HG03342 (cell line): ENCODE results near the gene IVD.

ENCODE experiments used
- ATAC-seq: cut with Tn5 transposase; IDR thresholded peaks from one replicate; pipeline ENCODE4 v1.9.1; 2021; ENCODE audit warnings: mild to moderate bottlenecking, moderate library complexity; ENCODE audit not compliant: unreplicated experiment

IVD gene

DNA sequence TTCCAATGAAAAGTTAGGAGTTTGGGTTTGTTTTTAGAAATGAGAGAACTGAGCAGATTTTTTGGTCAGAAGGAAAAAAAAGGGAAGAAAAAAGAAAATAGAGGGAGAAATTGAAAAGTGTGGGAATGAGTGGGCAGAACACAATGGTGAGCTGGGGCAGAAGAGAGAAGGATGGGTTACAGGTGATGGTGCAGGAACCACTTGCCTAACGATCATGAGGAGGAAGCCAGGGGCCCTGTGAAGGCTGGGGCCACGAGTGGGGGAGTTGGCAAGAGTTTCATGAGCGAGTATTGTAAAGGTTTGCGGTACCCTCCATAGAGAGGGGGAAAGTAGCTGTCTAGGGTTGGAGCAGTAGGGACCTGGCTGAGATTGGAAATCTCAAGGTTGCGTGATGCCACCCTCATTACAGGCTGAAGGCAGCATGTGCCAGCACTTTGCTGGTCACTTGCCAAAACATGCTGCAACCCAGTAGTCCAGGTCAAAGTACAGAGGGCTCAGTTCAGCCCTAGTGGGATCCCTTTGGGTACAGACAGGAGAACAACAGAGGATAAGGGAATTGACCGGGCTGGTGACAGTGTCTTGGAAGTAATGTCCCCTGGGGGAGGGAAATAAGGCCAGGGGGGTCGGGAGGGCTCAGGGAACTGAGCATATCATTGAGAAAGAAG is 6.6 kb downstream of the IVD start:
- ATAC-seq, result no peak

DNA sequence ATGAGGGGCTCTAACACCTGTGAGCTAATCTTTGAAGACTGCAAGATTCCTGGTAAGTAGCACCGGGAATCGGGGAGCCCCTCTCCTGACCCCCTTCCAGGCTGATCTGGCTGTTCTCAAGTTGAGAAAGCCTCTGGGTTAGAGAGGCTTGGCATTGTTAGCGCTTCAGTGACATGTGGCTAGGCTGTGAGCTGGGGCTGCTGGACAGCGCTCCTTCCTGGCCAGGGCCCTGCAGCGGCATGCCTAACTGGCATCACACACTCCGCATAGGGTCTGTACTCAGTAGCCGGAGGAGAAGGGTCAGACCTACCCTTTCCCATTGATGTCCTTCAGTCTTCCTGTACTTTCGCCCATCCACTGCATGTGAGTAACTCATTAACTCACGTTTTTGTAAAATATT is 7.4 kb downstream of the IVD start:
- no peak for ATAC-seq

DNA sequence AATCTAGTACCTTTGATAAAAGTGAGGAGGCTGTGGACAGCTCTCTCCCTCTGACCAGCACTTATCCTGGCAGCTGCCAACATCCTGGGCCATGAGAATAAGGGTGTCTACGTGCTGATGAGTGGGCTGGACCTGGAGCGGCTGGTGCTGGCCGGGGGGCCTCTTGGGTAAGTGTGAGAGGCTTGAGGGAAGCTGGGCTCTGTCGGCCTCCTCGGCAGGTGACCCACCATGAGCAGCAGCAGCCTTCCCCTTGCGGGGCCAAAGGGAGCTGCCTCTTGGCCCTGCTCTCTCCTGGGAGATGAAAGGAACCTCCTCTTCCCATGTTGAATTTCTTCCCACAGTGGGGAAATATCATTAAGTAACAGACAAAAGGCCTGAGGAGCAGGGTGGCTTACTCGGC is 9.2 kb downstream of the IVD start:
- no peak for ATAC-seq

DNA sequence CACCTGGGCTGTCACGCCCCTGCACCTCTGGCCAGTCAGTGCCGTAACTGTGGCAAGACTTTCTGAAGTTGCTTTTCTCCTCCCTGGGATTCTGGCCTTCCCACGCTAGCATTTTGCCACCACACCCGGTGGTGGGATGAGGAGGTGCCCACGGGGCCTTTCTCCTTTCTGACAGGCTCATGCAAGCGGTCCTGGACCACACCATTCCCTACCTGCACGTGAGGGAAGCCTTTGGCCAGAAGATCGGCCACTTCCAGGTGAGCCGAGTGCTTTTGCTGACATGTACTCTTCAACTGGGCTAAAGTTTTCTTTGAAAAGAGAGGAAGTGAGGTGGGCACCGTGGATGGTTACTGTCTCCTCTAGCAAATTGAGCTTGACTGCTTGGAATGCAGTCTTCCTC is 9.6 kb downstream of the IVD start:
- no peak for ATAC-seq

DNA sequence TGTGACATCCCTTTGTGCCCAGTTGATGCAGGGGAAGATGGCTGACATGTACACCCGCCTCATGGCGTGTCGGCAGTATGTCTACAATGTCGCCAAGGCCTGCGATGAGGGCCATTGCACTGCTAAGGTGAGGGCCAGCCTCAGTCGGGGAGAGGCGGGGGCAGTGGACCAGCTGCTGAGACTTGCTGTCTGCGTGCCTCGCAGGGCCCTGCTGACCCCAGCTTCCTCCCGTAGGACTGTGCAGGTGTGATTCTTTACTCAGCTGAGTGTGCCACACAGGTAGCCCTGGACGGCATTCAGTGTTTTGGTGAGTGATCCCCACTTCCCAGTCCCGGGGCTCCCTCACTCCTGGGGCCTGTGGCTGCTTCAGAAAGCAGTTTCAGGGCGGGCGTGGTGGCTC is 10.5 kb downstream of the IVD start:
- ATAC-seq, result no peak

DNA sequence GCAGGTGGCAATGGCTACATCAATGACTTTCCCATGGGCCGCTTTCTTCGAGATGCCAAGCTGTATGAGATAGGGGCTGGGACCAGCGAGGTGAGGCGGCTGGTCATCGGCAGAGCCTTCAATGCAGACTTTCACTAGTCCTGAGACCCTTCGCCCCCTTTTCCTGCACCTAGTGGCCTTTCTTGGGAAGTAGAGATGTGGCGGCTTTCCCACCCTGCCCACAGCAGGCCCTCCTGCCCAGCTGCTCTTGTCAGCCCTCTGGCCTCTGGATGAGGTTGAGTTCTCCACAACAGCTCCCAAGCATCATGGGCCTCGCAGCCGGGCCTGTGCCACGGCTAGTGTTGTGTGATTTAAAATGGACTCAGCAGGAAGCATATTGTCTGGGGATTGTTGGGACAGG is 12.5 kb downstream of the IVD start:
- ATAC-seq, result no peak

DNA sequence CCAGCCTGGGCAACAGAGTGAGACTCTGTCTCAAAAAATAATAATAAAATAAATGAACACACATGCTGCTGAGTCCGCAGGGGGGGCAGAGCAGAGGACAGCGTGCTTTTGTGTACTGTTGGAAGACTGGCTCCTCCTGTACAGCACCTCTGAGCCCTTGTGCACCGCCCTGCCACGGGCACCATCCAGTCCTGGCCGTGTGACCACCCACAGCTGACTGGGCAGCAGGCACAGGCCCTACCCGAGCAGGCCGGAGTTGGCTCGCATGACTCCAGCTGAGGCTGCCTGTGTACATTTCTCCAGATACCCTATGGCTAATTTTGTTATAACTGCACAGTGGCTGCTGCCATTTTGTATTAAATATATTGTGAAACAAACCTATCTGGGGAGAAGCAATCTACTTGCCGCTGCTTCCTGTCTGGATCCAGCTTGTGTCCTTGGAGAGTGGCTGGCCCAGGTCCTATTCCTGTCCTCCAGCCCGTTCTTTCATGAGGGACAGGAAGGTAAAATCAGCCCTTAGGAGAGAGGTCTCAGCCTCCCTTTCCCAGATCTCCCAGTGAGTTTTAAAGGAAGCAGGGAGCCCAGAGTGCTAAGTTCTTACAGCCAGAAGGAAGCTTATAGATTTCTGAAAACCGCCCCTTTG is 14.6 kb downstream of the IVD start:
- no peak for ATAC-seq

DNA sequence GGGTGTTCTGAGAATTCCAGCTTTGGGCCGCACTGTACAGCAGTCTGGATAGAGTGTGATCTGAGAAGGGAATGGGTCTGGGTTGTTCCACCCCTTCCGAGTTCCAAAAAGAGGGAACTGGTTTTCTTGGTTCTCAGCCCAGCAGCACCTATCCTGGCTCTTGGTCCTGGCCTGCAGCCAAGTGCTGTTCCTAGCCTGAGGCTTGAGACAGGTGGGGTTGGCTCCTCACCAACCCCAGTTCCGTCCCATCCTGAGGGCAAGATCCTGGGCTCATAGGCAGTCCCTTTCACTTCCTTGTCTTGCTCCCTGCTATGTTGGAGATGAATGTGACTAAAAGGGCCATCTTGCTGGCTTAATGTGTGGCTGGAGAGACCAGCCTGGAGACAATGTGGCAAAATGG is 15.2 kb downstream of the IVD start:
- no peak for ATAC-seq

DNA sequence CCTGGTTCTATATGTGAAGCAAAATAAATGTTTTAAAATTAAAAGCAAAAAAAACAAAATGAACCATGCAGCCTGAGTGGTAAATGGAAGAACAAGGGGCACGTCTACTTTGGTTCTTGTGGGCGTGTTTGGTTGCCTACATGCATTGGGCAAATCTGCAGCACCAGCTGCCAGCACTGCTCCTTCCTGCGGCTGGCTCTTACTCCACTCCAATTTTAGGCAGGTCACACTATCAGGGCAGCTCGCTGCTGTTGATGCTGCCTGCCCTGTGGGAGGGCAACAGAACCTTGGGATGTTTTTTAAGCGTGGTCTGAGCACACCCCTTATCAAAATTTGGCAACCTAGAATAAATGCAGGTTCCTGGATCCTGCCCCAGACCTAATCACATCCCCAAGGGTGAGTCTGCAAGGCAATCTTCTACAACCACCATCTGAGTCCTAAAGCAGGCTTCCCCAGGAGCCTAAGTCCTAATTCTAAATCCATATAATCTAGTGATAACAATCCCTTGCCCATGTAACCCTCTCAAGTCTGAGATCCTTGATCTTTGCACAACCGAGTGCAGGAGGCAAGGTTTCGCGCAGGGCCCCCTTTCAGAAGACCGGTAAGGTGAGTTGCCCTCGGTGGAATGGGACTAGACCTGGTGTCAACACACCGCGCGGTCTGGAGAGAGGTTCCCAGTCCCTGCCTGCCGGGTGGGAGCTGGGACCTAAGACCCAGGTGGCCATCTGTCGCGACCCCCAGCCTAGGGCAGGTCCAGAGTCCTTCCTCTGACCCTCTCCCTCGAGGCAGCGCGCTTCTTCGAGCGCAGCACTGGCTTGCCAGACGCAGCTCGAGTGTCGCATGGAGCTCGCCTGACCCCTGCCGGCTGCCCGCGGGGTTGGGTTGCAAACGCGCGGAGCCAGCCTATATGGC is 15.9 kb downstream of the IVD start:
- ATAC-seq, result peak; percentile 64

DNA sequence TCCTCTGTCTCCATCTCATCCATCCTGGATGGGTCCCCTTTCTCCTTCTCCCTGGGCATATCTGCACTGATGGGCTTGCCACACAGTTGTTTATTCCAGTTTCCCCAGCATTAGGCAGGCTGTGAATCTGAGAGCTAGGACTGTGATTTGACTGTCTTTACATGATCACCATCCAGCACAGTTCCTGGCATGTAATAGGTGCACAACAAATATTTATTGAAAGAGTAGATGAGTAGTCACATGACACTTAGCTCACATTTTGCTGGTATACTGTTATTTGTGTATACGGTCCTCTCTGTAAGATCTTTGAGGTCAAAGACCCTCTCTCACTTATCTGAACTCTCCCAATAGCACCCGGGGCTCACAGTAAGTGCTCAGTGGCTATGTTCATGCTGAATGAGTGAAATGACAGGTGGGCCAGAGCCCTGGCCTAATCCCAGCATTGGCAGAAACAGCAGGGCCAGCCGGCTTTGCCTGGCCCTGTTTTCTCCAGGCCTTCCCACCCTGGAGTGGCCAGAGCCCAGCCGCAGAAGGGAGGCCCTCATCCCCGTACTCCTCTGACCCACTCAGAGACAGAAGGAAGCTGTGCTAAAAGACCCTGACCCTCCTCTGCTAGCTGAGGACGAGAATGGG is 19.0 kb downstream of the IVD start:
- no peak for ATAC-seq

DNA sequence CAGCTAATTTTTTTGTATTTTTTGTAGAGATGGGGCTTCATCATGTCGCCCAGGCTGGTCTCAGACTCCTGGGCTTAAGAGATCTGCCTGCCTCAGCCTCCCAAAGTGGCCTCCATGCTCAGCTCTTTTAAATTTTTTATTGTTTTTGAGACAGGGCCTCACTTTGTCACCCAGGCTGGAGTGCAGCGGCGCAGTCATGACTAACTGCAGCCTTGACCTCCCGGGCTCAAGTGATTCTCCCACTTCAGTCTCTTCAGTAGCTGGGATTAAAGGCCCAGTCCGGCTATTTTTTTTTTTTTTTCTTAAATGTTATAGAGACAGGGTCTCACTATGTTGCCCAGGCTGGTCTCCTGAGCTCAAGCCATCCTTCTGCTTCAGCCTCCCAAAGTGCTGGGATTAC is 20.1 kb downstream of the IVD start:
- no peak for ATAC-seq

DNA sequence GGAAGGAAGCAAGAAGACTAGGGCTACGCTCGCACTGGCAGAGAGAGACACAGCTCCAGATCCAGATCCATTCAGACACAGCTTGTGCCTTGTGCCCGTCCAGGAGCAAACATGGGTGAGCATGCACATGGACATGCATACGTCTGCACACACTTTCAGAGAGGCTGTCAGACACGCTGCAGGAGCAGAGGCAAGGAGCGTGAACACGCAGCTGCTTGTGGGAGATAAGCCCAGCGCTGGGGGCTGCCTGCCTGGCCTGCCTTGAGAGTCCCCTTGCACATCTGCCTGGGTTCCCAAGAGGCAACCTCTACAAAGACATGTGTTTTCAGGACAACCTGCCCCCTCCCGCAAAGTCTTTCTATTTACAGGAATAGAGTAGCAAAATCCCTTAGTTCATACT is 21.6 kb downstream of the IVD start:
- no peak for ATAC-seq

DNA sequence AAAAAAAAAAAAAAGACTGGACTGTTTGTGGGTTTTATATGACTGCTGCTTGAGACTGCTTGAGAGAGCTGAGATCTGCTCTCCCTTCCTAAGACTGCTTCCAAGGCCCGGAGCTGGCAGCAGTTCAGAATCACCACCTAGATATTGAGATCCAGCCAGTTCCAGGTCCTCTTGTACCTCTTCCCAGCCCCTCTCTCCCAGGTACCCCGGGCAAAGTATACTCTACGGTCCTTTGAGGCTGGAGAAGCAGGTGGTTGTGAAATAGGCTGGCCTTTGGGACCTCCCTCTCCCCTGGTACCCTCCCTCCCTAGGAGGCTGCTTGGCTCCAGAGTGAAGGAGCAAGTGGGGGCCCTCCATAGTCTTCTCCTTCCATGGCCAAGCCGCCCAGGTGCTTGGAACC is 22.6 kb downstream of the IVD start:
- ATAC-seq, result no peak

DNA sequence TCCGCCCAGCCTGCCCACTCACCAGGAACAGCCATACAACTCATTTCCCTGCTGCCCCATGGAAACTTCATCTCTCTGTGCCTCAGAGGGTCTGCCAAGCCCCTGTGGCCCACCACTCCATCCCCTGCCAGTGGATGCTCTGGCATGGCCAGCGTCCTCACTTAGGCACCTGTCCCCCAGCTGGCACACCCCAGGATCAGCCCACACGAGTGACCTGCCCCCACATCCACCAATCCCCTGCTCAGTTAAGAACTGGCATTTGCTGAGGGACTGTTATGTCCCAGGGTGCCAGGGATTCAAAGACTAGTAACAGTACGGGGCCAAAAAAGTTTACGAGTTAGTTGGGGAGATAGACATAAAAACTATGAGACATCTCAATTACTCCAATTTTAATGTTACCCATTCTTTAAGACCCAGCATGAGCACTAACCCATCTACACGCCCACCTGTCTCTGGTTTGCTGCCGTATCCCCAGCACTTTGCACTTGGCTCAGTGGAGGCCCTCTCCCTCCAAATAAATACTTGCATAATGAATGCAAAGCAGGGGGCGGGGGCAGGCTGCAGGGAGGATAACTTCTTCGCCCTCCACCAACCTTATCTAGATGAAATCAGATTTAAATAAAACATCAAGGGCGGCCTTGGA is 23.6 kb downstream of the IVD start:
- no peak for ATAC-seq

DNA sequence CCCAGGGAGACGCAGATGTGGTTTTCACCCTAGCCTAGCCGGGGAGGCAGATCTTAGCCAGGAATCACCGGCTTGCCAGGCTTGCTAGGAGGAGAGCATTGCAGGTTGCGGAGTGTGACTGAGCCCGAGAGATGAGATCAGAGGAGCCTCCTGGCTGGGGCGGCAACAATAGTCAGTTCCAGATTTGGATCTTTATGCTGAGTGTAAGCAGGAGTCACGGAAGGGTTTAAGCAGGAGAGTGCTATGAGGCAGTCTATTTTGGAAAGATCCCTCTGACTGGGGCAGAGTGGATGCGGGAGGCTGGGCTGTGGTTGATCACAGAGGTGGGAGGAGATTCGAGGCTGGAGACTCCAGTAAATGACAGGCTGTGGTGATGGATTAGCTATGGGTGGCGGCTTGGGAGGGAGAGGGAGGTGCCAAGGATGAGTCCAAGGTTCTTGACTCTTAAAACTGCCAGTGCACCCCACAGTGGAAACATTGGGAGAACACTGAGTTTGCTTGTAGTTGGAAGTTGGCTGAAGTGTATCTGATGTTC is 24.7 kb downstream of the IVD start:
- ATAC-seq, result no peak

DNA sequence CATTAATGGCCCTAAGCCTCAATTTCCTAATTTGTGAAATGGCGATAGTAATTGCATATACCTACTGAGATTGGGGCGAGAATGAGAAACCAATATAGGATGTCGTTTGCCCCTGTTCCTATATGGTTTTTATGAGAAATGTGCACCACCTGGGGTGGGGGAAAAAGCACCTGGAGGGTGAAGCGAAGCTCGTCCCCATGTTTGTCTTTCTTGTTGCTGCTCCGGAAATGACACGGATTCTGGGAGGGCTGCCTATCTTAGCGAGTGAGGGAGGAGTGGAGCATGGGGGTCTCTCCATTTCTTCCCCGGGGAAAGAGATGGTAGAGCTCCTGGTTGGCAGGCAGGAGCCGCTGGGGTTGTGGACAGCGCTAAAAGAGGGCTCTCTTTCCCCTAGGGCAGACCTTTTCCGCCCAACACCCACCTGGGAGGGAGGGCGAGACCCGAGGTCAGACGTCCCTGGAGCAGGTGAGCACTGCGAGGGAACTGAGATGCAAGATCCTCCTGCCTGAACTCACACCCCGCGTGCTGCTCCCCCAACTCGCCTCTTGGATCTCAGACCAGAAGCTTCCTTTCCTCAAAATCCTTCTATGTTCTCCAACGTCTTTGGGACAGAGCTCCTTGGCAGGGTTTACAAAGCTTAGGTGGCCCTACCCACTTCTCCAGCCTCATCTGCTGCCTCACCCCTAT is 29.6 kb downstream of the IVD start:
- ATAC-seq, result no peak

DNA sequence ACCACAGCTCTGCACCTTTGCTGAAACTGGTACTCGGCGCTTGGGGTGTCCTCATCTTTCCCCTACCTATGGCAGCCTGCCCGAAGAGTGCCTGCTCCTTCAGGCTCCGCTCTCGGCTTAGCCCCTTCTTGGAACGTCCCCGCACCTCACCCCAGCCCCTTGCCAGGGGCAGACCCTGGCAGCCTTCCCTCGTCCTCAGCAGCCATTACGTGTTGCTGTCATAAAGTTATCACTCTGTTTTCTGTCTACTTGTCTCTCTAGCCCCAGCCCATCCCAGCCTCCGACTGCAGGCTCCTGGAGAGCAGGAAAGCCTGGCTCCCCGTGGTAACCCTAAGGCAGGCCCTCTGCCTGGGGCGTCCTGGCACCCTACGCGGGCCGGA is 30.1 kb downstream of the IVD start:
- no peak for ATAC-seq

DNA sequence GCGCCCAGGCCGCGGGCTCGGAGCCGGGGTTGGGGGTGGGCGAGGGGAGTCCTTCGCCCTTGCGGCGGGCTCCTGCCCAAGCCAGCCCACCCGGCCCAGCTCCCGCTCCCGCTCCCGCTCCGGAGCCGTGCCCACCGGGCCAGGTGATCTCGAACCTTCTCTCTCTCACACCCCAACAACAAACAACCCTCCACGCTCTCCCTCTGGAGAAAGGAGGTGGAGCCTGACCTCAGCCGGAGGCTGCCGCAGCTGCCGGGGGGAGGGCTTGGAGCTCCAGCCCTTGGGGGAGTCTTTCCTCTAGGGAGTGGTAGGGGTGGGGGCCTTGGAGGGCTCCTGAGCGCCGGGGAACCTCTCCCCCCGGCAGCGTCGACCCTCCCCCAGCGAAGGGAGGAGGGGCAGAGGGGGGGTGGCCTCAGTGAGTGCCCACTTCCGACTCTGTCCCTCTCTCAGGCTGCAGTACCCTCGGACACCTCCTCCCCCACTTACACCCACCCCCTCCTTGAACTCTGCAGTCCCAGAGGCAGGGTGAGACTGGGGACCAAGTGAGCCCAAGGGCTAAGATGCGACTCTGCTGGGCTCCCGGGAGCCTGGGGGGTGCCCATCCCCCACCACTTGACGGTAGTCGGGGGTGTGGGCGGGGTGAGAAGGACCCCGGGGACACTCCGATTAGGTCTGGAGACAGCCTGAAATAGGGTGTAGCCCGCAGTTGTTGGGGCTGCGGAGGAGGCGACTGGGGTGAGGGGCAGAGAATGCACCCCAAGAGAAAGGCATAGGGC is 30.7 kb downstream of the IVD start:
- no peak for ATAC-seq
